ENCODE data around the gene NAAA. TPM values are rescaled to one million over a fixed set of nuclear protein-coding genes. Genes with fewer than 3 reads are reported as not detected.

The NAAA gene
- total RNA-seq, 4 donors from 2014 or later = 63.5 to 153 (median 100) TPM

DNA sequence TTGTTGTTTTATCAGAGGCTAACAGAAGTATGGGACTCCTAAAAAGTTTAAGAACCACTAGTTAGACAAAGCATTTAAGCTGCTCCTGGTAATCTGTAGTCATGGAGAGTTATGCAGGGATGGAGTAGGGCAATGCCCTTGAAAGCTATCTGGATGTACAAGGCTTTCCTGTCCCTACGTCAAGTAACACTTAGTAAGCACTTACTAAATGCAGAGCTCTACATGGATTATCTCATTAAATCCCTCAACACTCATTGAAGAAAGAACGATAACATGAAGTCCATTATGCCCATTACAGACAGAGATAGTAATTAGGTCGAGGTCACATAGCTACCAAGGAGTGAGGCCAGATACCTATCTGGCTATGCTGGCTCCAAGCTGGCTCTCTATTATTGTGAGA is 71.7 kb downstream of the NAAA start:
- no peak overlapping the region for H3K4me3 ChIP-seq (ENCODE audit: low read depth, poor library complexity, severe bottlenecking)
- WGBS, 2 donors = 59 to 61% methylated on average over 3 of the region's 3 CpGs
- TF ChIP-seq POLR2A (IDR thresholded peaks at IDR 0.05) = no peak
- TF ChIP-seq, protein P1, sequence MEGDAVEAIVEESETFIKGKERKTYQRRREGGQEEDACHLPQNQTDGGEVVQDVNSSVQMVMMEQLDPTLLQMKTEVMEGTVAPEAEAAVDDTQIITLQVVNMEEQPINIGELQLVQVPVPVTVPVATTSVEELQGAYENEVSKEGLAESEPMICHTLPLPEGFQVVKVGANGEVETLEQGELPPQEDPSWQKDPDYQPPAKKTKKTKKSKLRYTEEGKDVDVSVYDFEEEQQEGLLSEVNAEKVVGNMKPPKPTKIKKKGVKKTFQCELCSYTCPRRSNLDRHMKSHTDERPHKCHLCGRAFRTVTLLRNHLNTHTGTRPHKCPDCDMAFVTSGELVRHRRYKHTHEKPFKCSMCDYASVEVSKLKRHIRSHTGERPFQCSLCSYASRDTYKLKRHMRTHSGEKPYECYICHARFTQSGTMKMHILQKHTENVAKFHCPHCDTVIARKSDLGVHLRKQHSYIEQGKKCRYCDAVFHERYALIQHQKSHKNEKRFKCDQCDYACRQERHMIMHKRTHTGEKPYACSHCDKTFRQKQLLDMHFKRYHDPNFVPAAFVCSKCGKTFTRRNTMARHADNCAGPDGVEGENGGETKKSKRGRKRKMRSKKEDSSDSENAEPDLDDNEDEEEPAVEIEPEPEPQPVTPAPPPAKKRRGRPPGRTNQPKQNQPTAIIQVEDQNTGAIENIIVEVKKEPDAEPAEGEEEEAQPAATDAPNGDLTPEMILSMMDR (IDR thresholded peaks at IDR 0.05) = no peak
- intact Hi-C loops (cut with DNase I; ENCODE audit: low total_unique reads) = no loop called here
- no peak for DNase-seq (ENCODE audit: low spot score in 2 of 2)

GRCh38 chr4:75867130-75867529 is 73.7 kb downstream of the NAAA start:
- no peak for DNase-seq (ENCODE audit: low spot score in 2 of 2)
- no peak for TF ChIP-seq POLR2A (IDR thresholded peaks at IDR 0.05)
- TF ChIP-seq, protein P1 (IDR thresholded peaks at IDR 0.05) = no peak
- intact Hi-C loops (cut with DNase I; ENCODE audit: low total_unique reads) = no loop called here
- 75 to 78% methylated on average over 3 of the region's 3 CpGs for WGBS, 2 donors
- no peak overlapping the region for H3K4me3 ChIP-seq (ENCODE audit: low read depth, poor library complexity, severe bottlenecking)

Other genes with a start within 250 kb of the NAAA start
- 10 to 100 TPM; 52.9 to 59.1 (median 57.6) TPM for gene USO1, start 216.4 kb downstream of the NAAA start, total RNA-seq
- under 1 TPM in 1 of 4 donors, not detected in 3; 0.04 TPM for gene PPEF2, start 38.6 kb downstream of the NAAA start, total RNA-seq
- gene SDAD1, start 49.9 kb upstream of the NAAA start, total RNA-seq = 10 to 100 TPM; 27.6 to 36.6 (median 31.7) TPM
- 1 to 10 TPM in 1 of 4 donors, under 1 TPM in 2, not detected in 1; 0.10 to 1.3 (median 0.63) TPM for gene CXCL9, start 66.5 kb upstream of the NAAA start, total RNA-seq
- under 1 TPM in 2 of 4 donors, not detected in 2; 0.30 to 0.64 TPM for gene CXCL10, start 82.5 kb upstream of the NAAA start, total RNA-seq
- not detected for gene CXCL11, start 95.1 kb upstream of the NAAA start, total RNA-seq
- 1 to 10 TPM in 1 of 4 donors, under 1 TPM in 2, not detected in 1; 0.34 to 1.3 (median 0.81) TPM for gene ART3, start 133.7 kb upstream of the NAAA start, total RNA-seq
- 10 to 100 TPM; 27.4 to 36.5 (median 31.0) TPM for gene NUP54, start 207.4 kb upstream of the NAAA start, total RNA-seq

Measured in lower leg skin (tissue), 4 donors.